ENCODE measurements around the gene ACTR5.

ACTR5 gene

DNA sequence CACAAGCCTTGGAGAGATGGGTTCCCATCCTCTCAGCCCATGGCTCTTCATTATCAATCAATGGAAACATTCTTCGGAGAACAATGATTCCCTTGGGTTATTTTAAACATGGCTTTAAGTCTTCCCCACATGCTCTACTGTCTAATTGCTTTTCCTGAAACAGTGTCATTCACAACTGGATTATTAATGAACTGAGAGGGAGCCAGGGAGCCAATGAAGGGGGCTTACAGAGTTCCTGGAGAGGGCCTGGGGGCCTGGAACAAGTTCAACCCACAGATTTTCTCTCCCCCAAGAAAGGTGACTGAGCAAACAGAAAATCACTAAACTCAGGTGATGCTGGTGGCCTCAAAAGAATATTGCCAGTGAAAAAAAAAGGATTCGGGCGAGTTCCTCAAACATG, 56.0 kb downstream of the ACTR5 start:
- no peak for TF ChIP-seq CTCF (conservative IDR thresholded peaks at IDR 0.05; ENCODE audit: low read depth, low read length)
- H3K4me3 ChIP-seq (ENCODE audit: low read length): no peak overlapping the region
- DNase-seq (ENCODE audit: low read depth): no peak

- no peak for TF ChIP-seq CTCF (conservative IDR thresholded peaks at IDR 0.05; ENCODE audit: low read depth, low read length)
- no peak for DNase-seq (ENCODE audit: low read depth)
- peak overlapping the region; percentile 42 for H3K4me3 ChIP-seq (ENCODE audit: low read length)
These were observed 56.6 kb downstream of the ACTR5 start for GRCh38 chr20:38804682-38805501.

GRCh38 chr20:38805502-38805957, 57.3 kb downstream of the ACTR5 start, which contains the start of gene PPP1R16B:
TSS of gene PPP1R16B (plus strand) at chr20:38805697. CDS start at chr20:38835926, 30,229 bp downstream.
- peak within 1 kb of the TSS; percentile 42 for H3K4me3 ChIP-seq (ENCODE audit: low read length)
- TF ChIP-seq CTCF (conservative IDR thresholded peaks at IDR 0.05; ENCODE audit: low read depth, low read length): no peak
- DNase-seq (ENCODE audit: low read depth): no peak

DNA sequence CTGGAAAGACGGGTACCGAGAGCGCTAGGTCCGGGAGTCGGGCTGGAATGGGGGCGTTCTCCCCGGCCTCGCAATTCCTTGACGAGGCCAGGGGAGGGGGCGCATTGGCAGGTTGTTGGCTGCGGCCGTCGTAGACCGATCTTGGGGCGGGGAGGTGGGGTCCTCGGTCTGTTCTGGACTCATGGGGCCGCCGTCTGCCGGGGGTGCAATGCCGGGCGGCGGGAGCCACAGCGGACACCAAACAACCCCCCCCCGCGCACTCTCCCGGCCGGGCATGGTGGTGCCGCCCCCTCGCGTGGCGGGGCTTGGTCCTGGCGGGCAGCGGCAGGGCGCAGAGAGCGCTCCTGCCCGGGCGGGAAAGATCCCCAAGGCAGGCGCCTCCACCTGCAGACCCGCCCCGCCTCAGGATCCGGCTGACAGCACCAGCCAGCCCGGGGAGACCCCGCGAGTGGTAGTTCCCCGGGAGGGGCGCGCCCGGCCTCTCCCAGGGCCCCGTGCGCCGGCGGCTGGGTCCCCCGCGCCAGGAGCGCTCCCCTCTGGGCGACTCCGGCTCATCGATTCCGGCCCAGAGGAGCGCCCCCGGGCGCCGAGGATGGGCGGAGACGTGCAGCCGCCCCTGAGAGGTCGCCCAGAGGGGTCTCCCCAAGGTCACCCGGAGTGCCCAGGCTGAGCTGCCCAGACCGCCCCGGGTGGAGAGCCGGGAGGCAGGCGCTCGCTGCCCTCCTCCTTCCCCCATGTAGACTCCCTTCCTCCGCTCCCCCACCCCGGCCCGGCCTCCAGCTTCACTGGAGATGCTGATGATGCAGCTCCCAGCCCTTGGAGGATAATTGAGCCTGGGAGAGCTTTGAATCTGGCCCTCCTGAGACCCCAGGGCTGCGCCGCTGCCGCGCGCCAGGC, 57.9 kb downstream of the ACTR5 start:
- DNase-seq (ENCODE audit: low read depth): no peak
- H3K4me3 ChIP-seq (ENCODE audit: low read length): peak overlapping the region; percentile 42
- TF ChIP-seq CTCF (conservative IDR thresholded peaks at IDR 0.05; ENCODE audit: low read depth, low read length): no peak

DNA sequence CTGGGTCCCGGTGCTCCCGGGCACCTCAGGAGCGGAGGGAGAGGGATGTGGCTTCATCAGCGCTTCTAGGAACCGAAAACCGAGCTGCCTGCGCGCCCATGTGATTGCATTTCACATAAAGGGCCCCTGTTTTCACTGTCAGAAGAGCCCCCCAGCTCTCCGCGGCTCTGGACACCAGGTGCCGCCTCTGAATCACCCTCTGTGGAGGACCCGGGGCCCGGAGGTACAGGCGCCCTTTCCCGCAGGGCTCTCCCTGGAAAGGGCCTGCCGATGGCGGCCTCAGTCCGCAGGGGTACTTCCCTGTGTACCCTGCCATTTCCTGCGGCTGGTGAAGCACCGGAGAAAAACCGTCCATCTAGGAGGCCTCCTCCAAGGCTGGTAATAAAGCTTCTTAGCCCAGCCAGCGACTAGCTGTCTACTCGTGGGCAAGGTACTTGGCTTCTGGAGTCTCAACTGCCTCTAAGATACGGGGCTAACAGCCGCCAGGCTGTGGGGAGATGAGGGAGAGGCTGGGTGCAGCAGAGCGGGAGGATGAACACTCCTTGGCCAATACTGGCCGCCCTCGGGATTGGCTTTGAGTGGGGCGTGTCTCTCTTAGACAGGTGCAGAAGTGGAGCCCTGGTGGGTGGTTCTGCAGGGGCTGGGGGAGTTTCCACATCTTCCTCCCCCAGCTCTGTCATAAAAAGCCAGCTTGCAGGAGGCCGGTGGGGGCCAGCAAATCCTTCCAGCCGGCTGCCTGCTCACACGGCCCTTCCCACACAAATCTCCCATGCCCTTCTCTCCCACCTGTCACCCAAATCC, 58.8 kb downstream of the ACTR5 start:
- DNase-seq (ENCODE audit: low read depth): no peak
- H3K4me3 ChIP-seq (ENCODE audit: low read length): peak overlapping the region; percentile 14
- no peak for TF ChIP-seq CTCF (conservative IDR thresholded peaks at IDR 0.05; ENCODE audit: low read depth, low read length)

GRCh38 chr20:38809942-38810341, 61.7 kb downstream of the ACTR5 start:
- no peak overlapping the region for H3K4me3 ChIP-seq (ENCODE audit: low read length)
- TF ChIP-seq CTCF (conservative IDR thresholded peaks at IDR 0.05; ENCODE audit: low read depth, low read length): no peak
- DNase-seq (ENCODE audit: low read depth): no peak

Data from retinal pigment epithelial cell (primary cell).